OCI-LY7 (cell line): Measurements from ENCODE around the gene GABPB2. TPM values are rescaled to one million over a fixed set of nuclear protein-coding genes. Genes with fewer than 3 reads are reported as not detected.

ENCODE experiments used
- BruUV-seq: library from RNA; stranded (reverse); fragments of 400-500 nt; replicated peaks from 2 replicates; lab custom pipeline; 2021; lab: Mats Ljungman, UMichigan
- CTCF ChIA-PET: fragments of 300-600 bp; sonication (Branson Sonifier 250); formaldehyde crosslinking; loops from one replicate; lab custom pipeline; 2022; ENCODE audit warnings: antibody characterized with exemption; ENCODE audit not compliant: unreplicated experiment; lab: Charles Lee
- POLR2A ChIA-PET: fragments of 300-600 bp; sonication (Branson Sonifier 250); formaldehyde crosslinking; loops from one replicate; lab custom pipeline; 2022; ENCODE audit warnings: antibody characterized with exemption; lab: Charles Lee
- DNase-seq: peaks from one replicate; pipeline ENCODE4 v3.0.0-alpha.2; 2015; ENCODE audit warnings: low spot score
- H2AFZ ChIP-seq: fragments of 200-600 bp; sonication (generic), shearing (Covaris generic); 2 replicates; pipeline ENCODE4 v1.6.1; 2014; ENCODE audit warnings: mild to moderate bottlenecking, antibody characterized with exemption, low read length, moderate library complexity
- H3K27ac ChIP-seq: fragments of 200-600 bp; sonication (generic); 2 replicates; pipeline ENCODE4 v1.5.1; 2014; ENCODE audit warnings: mixed run types, low read depth, mild to moderate bottlenecking, moderate library complexity, low read length, inconsistent platforms; ENCODE audit not compliant: poor library complexity, severe bottlenecking
- H3K36me3 ChIP-seq: fragments of 200-600 bp; sonication (generic); 2 replicates; pipeline ENCODE4 v1.6.1; 2014; ENCODE audit warnings: mild to moderate bottlenecking, antibody characterized with exemption, low read length, moderate library complexity, mixed read lengths; ENCODE audit not compliant: insufficient read depth
- H3K4me1 ChIP-seq: fragments of 200-600 bp; sonication (generic); 2 replicates; pipeline ENCODE4 v1.5.1; 2014; ENCODE audit warnings: mild to moderate bottlenecking, low read length; ENCODE audit not compliant: insufficient read depth, poor library complexity, severe bottlenecking
- H3K4me2 ChIP-seq: fragments of 200-600 bp; sonication (generic); 2 replicates; pipeline ENCODE4 v1.6.1; 2014; ENCODE audit warnings: mild to moderate bottlenecking, low read length
- H3K4me3 ChIP-seq: fragments of 200-600 bp; sonication (generic); 2 replicates; pipeline ENCODE4 v1.5.1; 2014; ENCODE audit warnings: mild to moderate bottlenecking, low read depth, low read length; ENCODE audit not compliant: poor library complexity, severe bottlenecking
- H3K79me2 ChIP-seq: fragments of 200-600 bp; sonication (generic); 2 replicates; pipeline ENCODE4 v1.6.1; 2016; ENCODE audit warnings: low read depth, mild to moderate bottlenecking, low read length, moderate library complexity, mixed read lengths; ENCODE audit not compliant: insufficient read depth
- H3K9me2 ChIP-seq: fragments of 200-600 bp; sonication (generic); 2 replicates; pipeline ENCODE4 v1.6.1; 2016; ENCODE audit warnings: mild to moderate bottlenecking, low read length, mixed read lengths; ENCODE audit not compliant: insufficient read depth
- H3K9me3 ChIP-seq: fragments of 200-600 bp; sonication (generic); 2 replicates; pipeline ENCODE4 v1.6.1; 2014; ENCODE audit warnings: mild to moderate bottlenecking, mixed run types, low read length, mixed read lengths
- H4K20me1 ChIP-seq: fragments of 200-600 bp; sonication (generic); 2 replicates; pipeline ENCODE4 v1.6.1; 2014; ENCODE audit warnings: mild to moderate bottlenecking, antibody characterized with exemption, low read length, moderate library complexity, mixed read lengths; ENCODE audit not compliant: insufficient read depth
- EZH2phosphoT487 ChIP-seq: fragments of 200-600 bp; sonication (generic); IDR thresholded peaks from 2 replicates; pipeline ENCODE4 v1.6.1; 2018; ENCODE audit warnings: low read depth, borderline replicate concordance, mild to moderate bottlenecking, mixed run types, antibody characterized with exemption, low read length, moderate library complexity, mixed read lengths
- intact Hi-C: fragments of 100-400 bp; cut with micrococcal nuclease; formaldehyde crosslinking; loops from one replicate; pipeline ENCODE4 v1.10.0; 2022; ENCODE audit not compliant: unreplicated experiment
- total RNA-seq, 2 experiments: library from RNA; depleted of rRNA in 1 of 2; stranded (reverse); fragments of >200 nt in 1 of 2; shearing (Covaris generic) in 1 of 2; gene quantifications; 2 replicates each; pipeline ENCODE4 v1.2.3, GENCODE V29; 2014 to 2022
- TF ChIP-seq, protein P1 (sequence below): fragments of 200-600 bp; sonication (generic); conservative IDR thresholded peaks from 2 replicates; pipeline ENCODE4 v1.5.1; 2014; ENCODE audit warnings: mild to moderate bottlenecking, antibody characterized with exemption, low read length, moderate library complexity, mixed read lengths

The GABPB2 gene
- total RNA-seq, 2 experiments from 2014 or later, result 17.2 to 20.0 TPM

DNA sequence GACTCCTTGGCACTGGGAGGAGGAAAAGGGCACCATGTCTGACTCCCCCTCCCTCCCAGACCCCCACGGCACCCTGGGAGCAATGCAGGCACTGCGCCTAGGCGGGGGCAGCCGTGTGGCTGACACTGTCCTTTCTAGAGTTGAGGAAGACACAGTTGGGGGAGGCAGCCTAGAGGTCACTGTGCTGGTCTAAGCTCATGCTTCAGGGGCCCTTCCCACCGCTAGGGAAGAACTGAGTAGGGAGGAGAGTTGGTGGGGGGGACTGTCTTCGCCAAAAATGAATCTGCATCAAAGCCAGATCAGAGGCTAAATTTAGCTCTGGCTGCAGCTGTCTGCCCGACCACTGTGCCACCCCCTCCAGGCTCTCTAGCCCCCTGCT is 72.5 kb downstream of the GABPB2 start:
- Histone ChIP-seq H3K4me1 (peaks cover 37% of the 10 kb centered on the region), H3K79me2 (no peaks in the 10 kb centered on the region), H3K4me3 (no peak overlapping the region), H3K27ac (no peak overlapping the region), H3K36me3 (no peaks in the 10 kb centered on the region), H2AFZ (peak overlapping the region; percentile 43; the same call in 1 of the 2 replicates), H3K9me3 (no peaks in the 10 kb centered on the region), H3K9me2 (no peaks in the 10 kb centered on the region), H3K4me2 (peak overlapping the region; percentile 17), H4K20me1 (no peaks in the 10 kb centered on the region)
- POLR2A ChIA-PET, result interaction anchor here (0.5 kb wide), 1 partner anchor 674 kb away, joined by 5 read pairs; no protein-coding TSS in a partner anchor
- TF ChIP-seq, protein P1, sequence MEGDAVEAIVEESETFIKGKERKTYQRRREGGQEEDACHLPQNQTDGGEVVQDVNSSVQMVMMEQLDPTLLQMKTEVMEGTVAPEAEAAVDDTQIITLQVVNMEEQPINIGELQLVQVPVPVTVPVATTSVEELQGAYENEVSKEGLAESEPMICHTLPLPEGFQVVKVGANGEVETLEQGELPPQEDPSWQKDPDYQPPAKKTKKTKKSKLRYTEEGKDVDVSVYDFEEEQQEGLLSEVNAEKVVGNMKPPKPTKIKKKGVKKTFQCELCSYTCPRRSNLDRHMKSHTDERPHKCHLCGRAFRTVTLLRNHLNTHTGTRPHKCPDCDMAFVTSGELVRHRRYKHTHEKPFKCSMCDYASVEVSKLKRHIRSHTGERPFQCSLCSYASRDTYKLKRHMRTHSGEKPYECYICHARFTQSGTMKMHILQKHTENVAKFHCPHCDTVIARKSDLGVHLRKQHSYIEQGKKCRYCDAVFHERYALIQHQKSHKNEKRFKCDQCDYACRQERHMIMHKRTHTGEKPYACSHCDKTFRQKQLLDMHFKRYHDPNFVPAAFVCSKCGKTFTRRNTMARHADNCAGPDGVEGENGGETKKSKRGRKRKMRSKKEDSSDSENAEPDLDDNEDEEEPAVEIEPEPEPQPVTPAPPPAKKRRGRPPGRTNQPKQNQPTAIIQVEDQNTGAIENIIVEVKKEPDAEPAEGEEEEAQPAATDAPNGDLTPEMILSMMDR, result no peak
- no peak for TF ChIP-seq EZH2phosphoT487
- DNase-seq, result no peak
- CTCF ChIA-PET, result no interaction called here
- intact Hi-C loops, result no loop called here
- BruUV-seq, result no TSS peak

DNA sequence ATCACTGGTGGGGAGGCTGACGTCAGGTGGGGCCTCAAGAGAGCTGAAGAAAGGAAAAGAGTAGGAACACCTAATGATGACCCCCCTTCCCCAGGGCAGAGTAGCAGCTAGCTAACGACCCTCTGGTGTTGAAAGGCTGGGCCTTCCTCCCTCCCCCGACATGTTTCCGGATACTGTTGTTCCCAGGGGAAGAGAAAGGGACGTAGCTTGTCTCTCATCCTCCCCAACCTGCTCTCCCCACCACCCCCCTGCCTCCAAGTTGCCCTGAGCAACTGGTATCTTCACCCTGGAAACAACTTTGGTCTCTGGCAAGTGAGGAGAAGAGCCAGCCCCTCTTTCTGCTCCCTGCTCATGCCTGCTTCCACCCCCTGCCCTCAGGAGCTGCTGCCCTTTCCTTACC is 73.4 kb downstream of the GABPB2 start:
- no peak for DNase-seq
- H3K4me3 ChIP-seq, result no peak overlapping the region
- H3K79me2 ChIP-seq, result no peaks in the 10 kb centered on the region
- no peaks in the 10 kb centered on the region for H4K20me1 ChIP-seq
- peak overlapping the region; percentile 43 for H2AFZ ChIP-seq
- TF ChIP-seq, protein P1, result no peak
- no peak for TF ChIP-seq EZH2phosphoT487
- no peaks in the 10 kb centered on the region for H3K9me3 ChIP-seq
- H3K4me2 ChIP-seq, result peak overlapping the region; percentile 17
- no peaks in the 10 kb centered on the region for H3K9me2 ChIP-seq
- intact Hi-C loops, result no loop called here
- ChIA-PET CTCF (no interaction called here), POLR2A (no interaction called here)
- BruUV-seq, result no TSS peak
- no peaks in the 10 kb centered on the region for H3K36me3 ChIP-seq
- H3K4me1 ChIP-seq, result peaks cover 37% of the 10 kb centered on the region
- H3K27ac ChIP-seq, result no peak overlapping the region

DNA sequence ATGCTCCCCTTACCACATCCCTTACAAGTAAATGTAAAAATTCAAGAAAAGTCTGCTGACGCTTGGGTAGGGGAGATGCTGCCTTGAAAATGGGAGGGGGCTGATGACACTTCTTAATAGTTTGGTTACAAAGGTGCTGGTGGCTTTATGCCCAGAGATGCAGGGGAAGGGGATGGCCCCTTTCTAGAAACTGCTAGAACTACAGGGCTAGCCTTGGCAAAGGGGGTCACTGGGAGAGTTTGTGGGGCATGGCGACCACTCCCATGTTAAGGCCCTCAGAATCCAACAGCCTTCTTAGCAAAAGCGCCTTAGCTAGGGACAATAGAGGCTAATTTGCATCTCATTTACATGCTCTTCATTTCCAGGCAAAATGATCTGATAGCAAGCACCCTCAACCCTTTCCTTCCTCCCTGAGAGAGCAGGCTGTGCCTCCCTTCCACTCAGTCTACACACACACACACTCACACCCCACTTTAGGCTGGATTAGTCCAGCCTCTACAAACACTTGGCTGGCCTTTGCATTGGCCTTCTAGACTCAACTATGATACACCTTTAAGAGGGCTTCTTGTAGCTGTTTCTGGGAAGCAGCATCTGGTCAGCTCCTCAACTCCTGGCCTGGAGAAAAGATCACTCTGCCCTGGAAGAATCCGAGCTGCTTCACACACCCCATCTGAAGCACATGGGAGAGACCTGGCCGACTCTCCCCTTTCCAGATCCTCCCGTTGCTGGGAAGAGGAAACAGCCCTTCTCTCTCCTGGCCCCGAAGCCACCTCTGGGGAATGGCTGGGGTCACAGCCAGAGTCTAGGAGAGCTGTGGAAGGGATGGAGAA is 74.1 kb downstream of the GABPB2 start:
- Histone ChIP-seq H3K4me2 (peak overlapping the region; percentile 17; the same call in 1 of the 2 replicates), H2AFZ (peak overlapping the region; percentile 43)
- POLR2A ChIA-PET, result no interaction called here

More for the DNA sequence above, 74.1 kb downstream of the GABPB2 start:
- H3K79me2 ChIP-seq, result no peaks in the 10 kb centered on the region
- H3K9me3 ChIP-seq, result no peaks in the 10 kb centered on the region
- no peak overlapping the region for H3K4me3 ChIP-seq
- TF ChIP-seq, protein P1, result no peak
- no peak for TF ChIP-seq EZH2phosphoT487
- DNase-seq, result no peak
- H3K9me2 ChIP-seq, result no peaks in the 10 kb centered on the region
- CTCF ChIA-PET, result no interaction called here
- intact Hi-C loops, result no loop called here
- no TSS peak for BruUV-seq
- peaks cover 37% of the 10 kb centered on the region for H3K4me1 ChIP-seq
- no peaks in the 10 kb centered on the region for H3K36me3 ChIP-seq
- H3K27ac ChIP-seq, result no peak overlapping the region
- H4K20me1 ChIP-seq, result no peaks in the 10 kb centered on the region
